Islet precursor cell (in vitro differentiated cells): Measurements from ENCODE around the gene CRYBB1.
A peak's percentile ranks its signal among the peaks of the same experiment; 100 is the strongest.

Source experiments
- DNase-seq: peaks from one replicate; pipeline ENCODE4 v3.0.0-alpha.2; 2018

The CRYBB1 gene

DNA sequence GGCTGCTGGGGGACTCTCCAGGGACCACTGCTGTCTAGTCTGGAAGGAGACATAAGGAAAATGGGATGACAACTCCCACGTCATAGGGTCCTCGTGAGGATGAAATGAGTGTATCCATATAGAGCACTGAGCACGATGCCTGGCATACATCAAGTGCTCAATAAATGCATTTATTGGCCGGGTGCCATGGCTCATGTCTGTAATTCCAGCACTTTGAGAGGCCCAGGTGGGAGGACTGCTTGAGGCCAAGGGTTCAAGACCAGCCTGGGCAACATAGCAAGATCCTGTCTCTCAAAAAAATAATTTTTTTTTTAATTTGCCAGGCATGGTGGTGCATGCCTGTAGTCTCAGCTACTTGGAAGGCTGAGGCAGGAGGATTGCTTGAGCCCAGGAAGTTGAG is 15.7 kb downstream of the CRYBB1 start:
- DNase-seq: no peak

- DNase-seq: no peak
These were observed 16.1 kb downstream of the CRYBB1 start for GRCh38 chr22:26601726-26602125.

- DNase-seq: no peak
These were observed 18.3 kb downstream of the CRYBB1 start for GRCh38 chr22:26599505-26599904.

DNA sequence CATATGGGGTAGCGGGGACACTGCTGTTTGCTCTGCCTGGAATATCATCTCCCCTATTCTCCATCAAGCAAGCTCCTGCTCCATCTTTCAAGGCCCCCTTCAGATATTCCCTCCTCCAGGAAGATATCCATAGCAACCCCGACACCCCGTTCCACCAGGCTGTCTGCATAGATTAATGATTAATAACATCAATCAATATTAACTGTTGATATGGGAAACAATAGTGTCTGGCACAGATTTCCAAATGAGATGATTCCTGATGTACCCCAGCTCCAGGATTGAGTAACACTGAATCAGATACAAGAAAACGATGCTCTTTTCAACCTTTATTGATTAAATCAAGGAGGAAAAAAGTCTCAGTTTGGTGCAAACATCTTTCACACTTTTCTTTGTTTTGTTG is 20.3 kb downstream of the CRYBB1 start:
- DNase-seq: no peak

- no peak for DNase-seq
These were observed 20.8 kb downstream of the CRYBB1 start for GRCh38 chr22:26597026-26597425.

- DNase-seq: no peak
These were observed 24.1 kb downstream of the CRYBB1 start for GRCh38 chr22:26593763-26594162.

DNA sequence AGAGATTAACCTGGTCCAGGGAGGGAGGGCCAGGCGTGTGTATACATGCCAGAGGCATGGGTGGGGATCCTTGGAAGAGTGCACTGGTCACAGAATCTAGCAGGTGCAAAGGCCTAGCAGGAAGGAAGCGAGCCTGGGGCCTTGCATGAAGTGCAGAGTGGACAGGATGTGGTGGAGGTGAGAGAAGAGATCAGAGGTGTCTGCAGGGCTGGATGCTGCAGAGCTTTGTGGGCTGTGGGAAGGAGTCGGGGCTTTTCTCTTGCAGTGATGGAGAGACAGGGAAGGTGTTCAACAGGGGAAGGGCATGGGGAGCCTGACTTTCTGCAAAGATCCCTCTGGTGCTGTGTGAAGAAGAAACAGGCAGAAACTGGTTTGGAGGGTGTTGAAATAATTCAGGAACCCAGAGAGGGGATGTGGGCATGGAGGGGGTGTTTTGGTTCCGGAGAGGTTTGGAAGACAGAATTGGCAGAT is 25.4 kb downstream of the CRYBB1 start:
- no peak for DNase-seq

DNA sequence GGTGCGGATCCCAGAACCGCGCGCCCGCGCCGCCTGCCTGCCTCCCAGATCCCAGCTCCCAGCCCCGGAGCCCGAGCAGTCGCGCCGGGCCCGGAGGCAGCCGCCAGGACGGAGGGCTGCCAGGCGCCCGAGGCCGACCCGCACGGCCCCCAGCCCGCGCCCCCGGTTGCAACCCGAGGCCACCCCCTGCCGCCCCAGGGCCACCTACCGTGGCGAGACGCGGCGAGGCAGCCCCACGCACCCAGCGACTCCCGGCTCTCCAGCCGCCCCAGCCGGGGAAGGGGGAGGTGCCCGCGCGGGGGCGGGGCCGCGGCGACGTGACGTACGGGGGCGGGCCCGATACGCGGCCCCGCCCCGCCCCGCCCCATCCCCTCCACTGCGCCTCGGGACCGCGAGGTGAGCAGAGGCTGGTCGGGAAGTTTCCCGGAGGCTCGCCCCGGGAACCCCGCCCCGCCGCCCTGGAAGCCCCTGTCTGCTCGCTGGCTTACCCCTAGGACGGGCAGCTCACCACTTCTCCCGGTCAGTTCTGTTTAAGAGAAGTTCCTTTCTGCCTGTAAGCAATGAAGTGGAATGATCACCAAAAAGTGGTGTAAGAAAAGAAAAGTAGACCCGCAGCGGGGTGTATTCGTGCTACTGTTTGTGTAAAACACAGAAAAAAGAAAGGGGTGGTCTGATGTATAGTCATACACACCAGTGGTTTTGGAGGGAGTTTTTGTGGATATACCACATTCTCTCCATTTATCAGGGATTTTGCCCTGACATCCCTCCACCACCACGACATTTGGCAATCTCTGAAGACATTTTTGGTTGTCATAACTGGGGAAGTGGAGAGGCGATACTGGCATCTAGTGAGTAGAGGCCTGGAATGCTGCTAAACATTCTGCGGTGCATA is 27.7 kb downstream of the CRYBB1 start, which contains the start of gene TPST2:
Gene TPST2, minus strand, starts transcription at position 288 of the 892 bp plus-strand sequence. CDS start 48,502 bp downstream, outside the sequence.
- peak; percentile 88 for DNase-seq

DNA sequence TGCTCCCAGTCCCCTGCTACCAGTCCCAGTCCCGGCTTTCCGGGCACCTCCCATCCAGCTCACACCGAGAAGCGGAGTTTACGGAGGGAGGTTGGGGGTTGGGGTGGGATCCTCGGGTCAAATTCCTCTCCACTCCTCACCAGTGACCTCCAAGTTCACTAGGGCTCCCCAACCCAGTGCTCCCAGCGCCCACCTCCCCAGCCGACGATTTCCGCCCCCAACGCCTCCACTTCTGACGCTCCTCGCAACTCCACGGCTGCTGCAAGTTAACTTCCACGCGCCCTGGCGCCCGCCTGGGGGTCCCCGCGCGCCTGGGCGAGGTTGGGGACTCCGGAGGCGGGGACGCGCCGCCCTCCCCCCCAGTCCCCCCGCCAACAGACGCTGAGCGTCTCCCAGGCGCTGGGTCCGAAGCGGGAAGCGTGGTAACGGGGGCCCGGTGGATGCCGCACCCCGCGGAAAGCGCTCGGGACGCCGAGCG is 28.4 kb downstream of the CRYBB1 start:
- DNase-seq: peak; percentile 75

DNA sequence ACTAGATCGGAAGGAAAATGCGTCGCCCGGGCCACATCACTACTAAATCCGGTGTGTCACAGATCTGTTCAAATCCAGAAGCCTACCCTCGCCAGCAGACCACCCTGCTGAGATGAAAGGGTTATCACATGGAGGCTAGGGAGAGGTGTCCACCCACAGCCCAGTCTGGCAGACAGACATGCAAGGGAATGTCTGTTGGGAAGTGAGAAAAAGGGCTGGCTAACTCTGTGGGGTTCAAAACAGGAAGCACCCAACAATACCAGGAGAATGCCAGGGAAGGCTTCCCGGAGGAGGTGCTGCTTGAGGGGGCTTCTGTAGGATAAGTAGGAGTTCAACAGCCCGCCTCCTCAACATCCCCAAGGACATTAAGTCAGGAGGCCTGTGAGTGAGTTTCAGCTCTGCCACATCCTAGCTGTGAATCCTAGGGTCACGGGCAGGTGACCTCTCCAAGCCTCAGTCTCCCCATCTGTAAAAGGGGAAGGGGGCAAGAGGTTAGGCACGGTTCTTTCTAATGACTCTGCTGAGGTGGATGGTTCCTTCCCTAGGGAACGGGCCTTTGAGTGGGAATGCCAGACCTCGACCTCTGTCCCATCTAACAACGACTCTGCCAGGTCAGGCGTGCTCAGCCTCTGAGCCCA is 29.0 kb downstream of the CRYBB1 start:
- DNase-seq: no peak

GRCh38 chr22:26587991-26588613 is 29.7 kb downstream of the CRYBB1 start:
- DNase-seq: no peak

DNA sequence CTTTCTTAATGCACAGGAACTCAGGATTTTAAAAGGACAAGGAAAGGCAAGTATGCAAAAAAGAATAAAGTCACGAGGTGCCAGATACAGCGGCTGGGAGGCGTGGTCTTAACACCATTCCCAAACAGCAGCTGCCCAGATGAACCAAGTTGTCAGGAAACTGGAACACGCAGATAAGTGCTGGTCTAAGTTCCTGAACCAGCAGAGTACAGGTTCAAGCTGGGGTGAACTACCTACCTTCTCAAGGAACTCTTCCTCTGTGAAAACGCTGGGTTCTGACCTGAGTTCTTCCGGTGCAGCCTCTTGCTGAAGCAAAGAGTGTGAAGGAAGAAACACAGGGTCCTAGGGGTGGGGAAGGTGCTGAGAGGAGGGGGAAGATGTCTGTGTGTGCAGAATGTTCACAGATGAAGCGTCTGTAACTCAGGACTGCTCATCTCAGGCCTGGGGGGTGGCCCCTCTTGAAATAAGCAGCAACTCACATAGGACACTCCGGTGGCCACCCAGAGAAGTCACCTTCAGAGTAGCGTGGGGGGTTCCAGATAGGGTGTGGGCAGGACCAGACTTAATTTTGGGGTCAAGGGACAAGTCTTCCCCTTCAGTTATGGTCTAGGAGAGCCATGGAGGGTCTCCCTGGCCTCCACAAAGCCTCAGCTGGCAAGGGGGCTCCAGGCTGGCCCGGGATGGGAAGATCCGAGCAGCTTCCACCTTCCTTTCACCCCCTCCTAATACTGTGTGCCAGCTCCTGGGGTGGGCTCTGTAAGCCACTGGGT is 31.1 kb downstream of the CRYBB1 start:
- DNase-seq: no peak

GRCh38 chr22:26585104-26585790 is 32.6 kb downstream of the CRYBB1 start:
- no peak for DNase-seq

DNA sequence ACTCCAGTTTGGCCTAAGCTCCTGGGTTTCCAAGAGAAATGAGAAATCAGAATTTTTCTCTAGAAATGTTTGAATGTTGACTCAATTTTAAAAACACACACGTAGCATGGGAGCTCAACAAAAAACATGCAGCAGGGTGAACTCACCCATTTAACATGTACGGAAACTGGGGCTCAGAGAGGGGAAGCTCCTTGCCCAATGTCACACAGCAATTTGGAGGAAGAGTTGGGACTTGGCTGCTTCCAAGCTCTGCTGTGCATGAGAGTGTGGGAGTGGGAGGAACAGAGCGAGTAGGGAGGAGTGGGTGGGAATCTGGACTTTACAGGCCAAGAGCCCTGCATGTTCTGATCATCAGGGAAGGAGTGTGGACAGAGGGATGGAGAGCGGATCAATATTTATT is 33.8 kb downstream of the CRYBB1 start:
- no peak for DNase-seq

DNA sequence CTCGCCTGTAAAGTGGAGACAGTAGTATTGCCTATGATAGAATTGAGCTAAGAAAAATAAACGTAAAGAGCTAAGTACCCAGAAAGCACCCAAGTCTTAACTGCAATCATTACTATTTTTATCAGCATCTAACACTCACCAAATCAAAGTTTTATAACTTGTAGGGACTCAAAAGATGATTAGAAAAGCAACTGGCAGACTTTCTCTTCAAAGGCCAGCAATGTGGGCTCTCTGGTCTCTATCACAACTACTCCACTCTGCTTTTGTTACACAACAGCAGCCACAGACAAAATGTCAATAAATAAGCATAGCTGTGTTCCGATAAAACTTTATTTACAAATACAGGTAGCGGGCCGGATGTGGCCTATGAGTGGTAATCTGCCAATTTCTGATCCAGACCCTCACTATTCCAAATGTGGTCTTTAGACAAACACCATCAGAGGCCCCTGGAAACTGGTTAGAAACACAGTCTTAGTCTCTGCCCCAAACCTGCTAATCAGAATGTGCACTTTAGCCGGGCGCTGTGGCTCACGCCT is 36.1 kb downstream of the CRYBB1 start:
- DNase-seq: no peak

- DNase-seq: no peak
These were observed 36.8 kb downstream of the CRYBB1 start for GRCh38 chr22:26581026-26581425.

DNA sequence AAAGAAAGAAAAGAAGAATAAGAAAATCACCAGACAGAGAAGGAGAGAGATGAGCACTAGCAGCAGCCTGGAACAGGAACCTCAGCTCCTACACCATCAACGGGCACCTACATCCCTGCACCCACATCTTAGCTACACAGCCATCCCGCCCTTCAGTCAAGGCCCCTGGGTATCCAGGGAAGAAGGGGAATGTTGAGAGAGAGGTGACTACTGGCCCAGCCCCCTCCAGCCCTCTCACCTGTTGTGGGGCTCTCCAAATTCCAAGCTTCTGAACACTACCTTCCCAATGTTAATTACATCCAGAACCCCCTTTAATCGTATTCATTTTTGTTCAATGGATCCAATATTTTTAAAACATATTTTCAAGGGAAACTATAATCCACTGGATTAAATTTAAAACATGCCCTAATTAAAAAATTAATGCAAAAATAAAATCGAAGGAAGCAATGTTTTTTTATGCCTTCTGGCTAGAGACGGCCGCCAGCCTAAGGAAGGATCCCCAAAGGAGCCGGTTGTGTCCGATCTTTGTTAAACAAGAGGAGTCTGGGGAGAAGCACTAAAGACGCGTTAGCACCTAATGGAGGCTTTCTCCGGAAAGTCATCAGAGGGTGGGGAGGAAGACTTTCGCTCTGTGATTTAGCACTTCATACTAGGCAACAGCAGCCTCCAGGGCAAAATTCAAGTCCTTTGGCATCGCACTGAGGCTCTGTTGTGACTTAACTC is 37.4 kb downstream of the CRYBB1 start:
- DNase-seq: no peak

GRCh38 chr22:26579331-26579886 is 38.4 kb downstream of the CRYBB1 start:
- DNase-seq: no peak

GRCh38 chr22:26577081-26577480 is 40.7 kb downstream of the CRYBB1 start:
- peak; percentile 30 for DNase-seq

- DNase-seq: no peak
These were observed 41.7 kb downstream of the CRYBB1 start for GRCh38 chr22:26576026-26576680.
